Measurements from ENCODE around the gene LAMP2. TPM values are rescaled to one million over a fixed set of nuclear protein-coding genes. Genes with fewer than 3 reads are reported as not detected.
A peak's percentile ranks its signal among the peaks of the same experiment; 100 is the strongest.
"Not testable (repeated sequence)": the region's sequence is repeated elsewhere in the genome, so short reads cannot be mapped to it uniquely, and the experiment has no call there.

The LAMP2 gene
- total and polyA plus RNA-seq, 8 donors, result 77.7 to 160 (median 94.2) TPM

GRCh38 chrX:120485638-120486520, 16.8 kb upstream of the LAMP2 start:
- intact Hi-C loops (cut with DNase I), result no loop called here
- ATAC-seq, result peak; percentile 92

DNA sequence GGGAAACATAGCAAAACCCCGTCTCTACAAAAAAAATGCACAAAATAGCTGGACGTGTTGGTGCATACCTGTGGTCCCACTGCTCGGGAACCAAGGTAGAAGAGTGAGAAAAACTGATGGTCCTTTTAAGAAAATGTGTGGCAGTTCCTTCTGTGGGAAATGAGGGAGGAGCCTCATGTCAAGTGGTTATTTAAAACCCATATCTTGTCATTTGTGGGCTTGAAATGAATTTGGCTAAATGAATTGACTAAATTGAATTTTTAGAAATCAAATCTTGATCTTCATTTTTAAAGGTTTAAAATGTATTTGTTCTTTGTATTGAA, 16.2 kb upstream of the LAMP2 start:
- Histone ChIP-seq H3K4me1 (peaks cover 0 to 4% of the 10 kb centered on the region in 2 donors), H3K9me3 (no peaks in the 10 kb centered on the region), H3K36me3 (no peaks in the 10 kb centered on the region), H3K27me3 (no peaks in the 10 kb centered on the region), H3K27ac (peak overlapping the region; percentile 83 to 90), H3K4me3 (peak overlapping the region; percentile 26 to 42)
- intact Hi-C loops (cut with DNase I), result no loop called here
- DNase-seq, result no peak
- TF ChIP-seq, protein P1, sequence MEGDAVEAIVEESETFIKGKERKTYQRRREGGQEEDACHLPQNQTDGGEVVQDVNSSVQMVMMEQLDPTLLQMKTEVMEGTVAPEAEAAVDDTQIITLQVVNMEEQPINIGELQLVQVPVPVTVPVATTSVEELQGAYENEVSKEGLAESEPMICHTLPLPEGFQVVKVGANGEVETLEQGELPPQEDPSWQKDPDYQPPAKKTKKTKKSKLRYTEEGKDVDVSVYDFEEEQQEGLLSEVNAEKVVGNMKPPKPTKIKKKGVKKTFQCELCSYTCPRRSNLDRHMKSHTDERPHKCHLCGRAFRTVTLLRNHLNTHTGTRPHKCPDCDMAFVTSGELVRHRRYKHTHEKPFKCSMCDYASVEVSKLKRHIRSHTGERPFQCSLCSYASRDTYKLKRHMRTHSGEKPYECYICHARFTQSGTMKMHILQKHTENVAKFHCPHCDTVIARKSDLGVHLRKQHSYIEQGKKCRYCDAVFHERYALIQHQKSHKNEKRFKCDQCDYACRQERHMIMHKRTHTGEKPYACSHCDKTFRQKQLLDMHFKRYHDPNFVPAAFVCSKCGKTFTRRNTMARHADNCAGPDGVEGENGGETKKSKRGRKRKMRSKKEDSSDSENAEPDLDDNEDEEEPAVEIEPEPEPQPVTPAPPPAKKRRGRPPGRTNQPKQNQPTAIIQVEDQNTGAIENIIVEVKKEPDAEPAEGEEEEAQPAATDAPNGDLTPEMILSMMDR (IDR thresholded peaks at IDR 0.05), result no peak
- ATAC-seq, result no peak

More at GRCh38 chrX:120485638-120486520, 16.8 kb upstream of the LAMP2 start:
- H3K27ac ChIP-seq, result peak overlapping the region; percentile 83 to 90
- no peaks in the 10 kb centered on the region for H3K27me3 ChIP-seq
- DNase-seq, result peak; percentile 63 to 86 (median 72)
- TF ChIP-seq, protein P1 (IDR thresholded peaks at IDR 0.05), result peak; percentile 13 to 44
- H3K4me1 ChIP-seq, result peaks cover 0 to 4% of the 10 kb centered on the region in 2 donors
- no peaks in the 10 kb centered on the region for H3K36me3 ChIP-seq
- peak overlapping the region; percentile 26 to 42 for H3K4me3 ChIP-seq
- no peaks in the 10 kb centered on the region for H3K9me3 ChIP-seq

DNA sequence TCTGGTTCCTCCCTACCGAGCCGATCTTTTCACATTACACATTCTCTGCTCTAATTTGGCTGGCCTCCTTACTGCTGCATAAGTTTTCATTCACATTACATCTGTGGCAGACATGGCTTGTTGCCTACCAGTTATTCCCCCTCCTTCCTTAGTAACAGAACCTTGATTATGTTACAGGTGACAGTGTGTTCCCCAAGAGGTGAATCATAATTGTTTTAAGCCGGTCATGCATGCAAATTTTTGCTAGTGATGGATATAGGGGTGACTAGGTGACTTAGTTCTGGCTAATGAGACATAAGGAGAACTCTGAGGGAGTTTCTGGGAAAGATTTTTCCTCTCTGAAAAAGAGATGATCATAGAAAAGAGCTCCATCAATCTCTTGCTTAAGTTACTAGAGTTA, 8.4 kb upstream of the LAMP2 start:
- intact Hi-C loops (cut with DNase I), result no loop called here
- no peak overlapping the region for H3K4me3 ChIP-seq
- no peak for ATAC-seq
- TF ChIP-seq, protein P1 (IDR thresholded peaks at IDR 0.05), result no peak
- H3K4me1 ChIP-seq, result no peaks in the 10 kb centered on the region
- H3K27me3 ChIP-seq, result no peaks in the 10 kb centered on the region
- H3K9me3 ChIP-seq, result no peaks in the 10 kb centered on the region
- no peaks in the 10 kb centered on the region for H3K36me3 ChIP-seq
- no peak for DNase-seq
- H3K27ac ChIP-seq, result no peak overlapping the region

DNA sequence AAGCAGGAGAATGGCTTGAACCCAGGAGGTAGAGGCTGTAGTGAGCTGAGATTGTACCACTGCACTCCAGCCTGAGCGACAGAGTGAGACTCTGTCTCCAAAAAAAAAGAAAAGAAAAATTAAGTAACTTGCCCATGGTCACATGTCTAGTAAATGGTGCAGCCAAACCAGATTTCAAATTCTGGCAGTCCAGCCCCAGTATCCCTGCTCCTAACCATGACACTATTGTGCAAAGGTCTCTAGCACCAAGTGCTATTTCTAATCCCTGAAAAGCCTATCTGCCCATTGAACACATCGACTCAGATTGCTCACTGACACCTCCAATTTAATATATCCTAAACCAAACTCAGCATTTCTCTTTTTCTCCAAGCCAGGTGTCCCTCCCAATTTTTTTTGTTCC, 7.6 kb upstream of the LAMP2 start:
- Histone ChIP-seq H3K27ac (no peak overlapping the region), H3K27me3 (no peaks in the 10 kb centered on the region), H3K9me3 (no peaks in the 10 kb centered on the region), H3K36me3 (no peaks in the 10 kb centered on the region), H3K4me3 (no peak overlapping the region), H3K4me1 (no peaks in the 10 kb centered on the region)
- TF ChIP-seq, protein P1 (IDR thresholded peaks at IDR 0.05), result no peak
- intact Hi-C loops (cut with DNase I), result no loop called here
- DNase-seq (no peak), ATAC-seq (no peak)

- TF ChIP-seq, protein P1 (IDR thresholded peaks at IDR 0.05), result peak; percentile 44 to 55
- not testable (repeated sequence) for DNase-seq
These were observed 6.4 kb upstream of the LAMP2 start for GRCh38 chrX:120475447-120475846.

More at GRCh38 chrX:120475447-120475846, 6.4 kb upstream of the LAMP2 start:
- H3K4me3 ChIP-seq; H3K27ac ChIP-seq; intact Hi-C loops (cut with DNase I); H3K4me1 ChIP-seq; H3K27me3 ChIP-seq; H3K36me3 ChIP-seq; H3K9me3 ChIP-seq: not testable (repeated sequence)
- peak; percentile 40 for ATAC-seq
